GM23338 (cell line): ENCODE data around the gene SETDB2. TPM values are rescaled to one million over a fixed set of nuclear protein-coding genes. Genes with fewer than 3 reads are reported as not detected.
A peak's percentile ranks its signal among the peaks of the same experiment; 100 is the strongest.

Experiments
- ATAC-seq: fragments of 200-7000 bp; cut with Tn5 transposase; 3 replicates; pipeline ENCODE4 v1.9.1; 2020
- DNase-seq: peaks from one replicate; pipeline ENCODE4 v3.0.0-alpha.2; 2015; ENCODE audit warnings: low spot score
- H2AFZ ChIP-seq: fragments of 200-600 bp; sonication (generic); 2 replicates; pipeline ENCODE4 v1.8.0; 2016; ENCODE audit warnings: antibody characterized with exemption, mild to moderate bottlenecking, moderate library complexity
- H3F3A ChIP-seq: fragments of 200-600 bp; sonication (generic); replicated peaks from 2 replicates; pipeline ENCODE4 v1.8.0; 2017; ENCODE audit warnings: antibody characterized with exemption, mixed run types, low read depth
- H3K27ac ChIP-seq: fragments of 200-600 bp; sonication (generic); 2 replicates; pipeline ENCODE4 v1.6.1; 2016; ENCODE audit warnings: low read depth
- H3K27me3 ChIP-seq: fragments of 200-600 bp; sonication (generic); 2 replicates; pipeline ENCODE4 v1.8.0; 2016; ENCODE audit warnings: mild to moderate bottlenecking, mixed run types, moderate library complexity; ENCODE audit not compliant: insufficient read depth
- H3K36me3 ChIP-seq: fragments of 200-600 bp; sonication (generic); 2 replicates; pipeline ENCODE4 v1.8.0; 2016; ENCODE audit warnings: mild to moderate bottlenecking; ENCODE audit not compliant: insufficient read depth
- H3K4me1 ChIP-seq: fragments of 200-600 bp; sonication (generic); 2 replicates; pipeline ENCODE4 v1.8.0; 2016; ENCODE audit warnings: mild to moderate bottlenecking, moderate library complexity; ENCODE audit not compliant: insufficient read depth
- H3K4me2 ChIP-seq: fragments of 200-600 bp; sonication (generic); 2 replicates; pipeline ENCODE4 v1.7.1; 2017; ENCODE audit warnings: mixed run types
- H3K4me3 ChIP-seq: fragments of 200-600 bp; sonication (generic); 2 replicates; pipeline ENCODE4 v1.6.1; 2016; ENCODE audit warnings: mixed run types
- H3K79me2 ChIP-seq: fragments of 200-600 bp; sonication (generic); replicated peaks from 2 replicates; pipeline ENCODE4 v1.8.0; 2017; ENCODE audit warnings: mild to moderate bottlenecking; ENCODE audit not compliant: insufficient read depth
- H3K9me2 ChIP-seq: fragments of 200-600 bp; sonication (generic); 2 replicates; pipeline ENCODE4 v1.8.0; 2017; ENCODE audit not compliant: insufficient read depth
- H4K20me1 ChIP-seq: fragments of 200-600 bp; sonication (generic); replicated peaks from 2 replicates; pipeline ENCODE4 v1.8.0; 2017; ENCODE audit warnings: mild to moderate bottlenecking; ENCODE audit not compliant: insufficient read depth
- H3K27ac Mint-ChIP-seq: 2 replicates; pipeline ENCODE4 v1.8.0; 2020; ENCODE audit warnings: inconsistent platforms, mild to moderate bottlenecking, moderate library complexity, mixed read lengths
- H3K27me3 Mint-ChIP-seq: 3 replicates; pipeline ENCODE4 v1.8.0; 2022; ENCODE audit warnings: low read depth, mild to moderate bottlenecking, moderate library complexity, mixed read lengths, inconsistent platforms; ENCODE audit not compliant: insufficient read depth, poor library complexity
- H3K36me3 Mint-ChIP-seq: 3 replicates; pipeline ENCODE4 v1.8.0; 2021; ENCODE audit warnings: low read depth, mild to moderate bottlenecking, inconsistent platforms, moderate library complexity, mixed read lengths
- H3K4me1 Mint-ChIP-seq: 3 replicates; pipeline ENCODE4 v1.8.0; 2020; ENCODE audit warnings: mild to moderate bottlenecking, inconsistent platforms, mixed read lengths
- H3K4me3 Mint-ChIP-seq: 3 replicates; pipeline ENCODE4 v1.8.0; 2021; ENCODE audit warnings: moderate library complexity, mild to moderate bottlenecking, inconsistent platforms, mixed read lengths
- H3K9me3 Mint-ChIP-seq: 3 replicates; pipeline ENCODE4 v1.8.0; 2020; ENCODE audit warnings: moderate library complexity, mild to moderate bottlenecking, inconsistent platforms, mixed read lengths
- CREB1 ChIP-seq: fragments of 250-450 bp; sonication (Bioruptor Pico); IDR thresholded peaks from 2 replicates; pipeline ENCODE4 v1.5.0; 2020; ENCODE audit warnings: low read depth, mild to moderate bottlenecking, moderate library complexity
- CTCF ChIP-seq, 2 experiments: fragments of 200-600 bp in 1 of 2; sonication (generic) in 1 of 2; conservative IDR thresholded peaks; 2 replicates each; pipeline versions ENCODE4 v1.5.1 to v1.6.1; 2016 to 2017; ENCODE audit warnings: antibody characterized with exemption in 2 of 2, low read depth in 2 of 2, mild to moderate bottlenecking in 2 of 2, moderate library complexity in 1 of 2
- ETS1 ChIP-seq: IDR thresholded peaks from 2 replicates; pipeline ENCODE4 v1.6.1; 2016; ENCODE audit warnings: antibody characterized with exemption
- EZH2phosphoT487 ChIP-seq: fragments of 200-600 bp; sonication (generic); IDR thresholded peaks from one replicate; pipeline ENCODE4 v1.8.1; 2018; ENCODE audit warnings: antibody characterized with exemption; ENCODE audit not compliant: unreplicated experiment
- JUNB ChIP-seq: IDR thresholded peaks from one replicate; pipeline ENCODE4 v1.6.1; 2016; ENCODE audit warnings: antibody characterized with exemption; ENCODE audit not compliant: unreplicated experiment
- NANOG ChIP-seq: IDR thresholded peaks from 2 replicates; pipeline ENCODE4 v1.6.1; 2016; ENCODE audit warnings: antibody characterized with exemption, borderline replicate concordance
- REST ChIP-seq: IDR thresholded peaks from one replicate; pipeline ENCODE4 v1.6.1; 2018; ENCODE audit warnings: antibody characterized with exemption; ENCODE audit not compliant: unreplicated experiment
- STAT1 ChIP-seq: IDR thresholded peaks from one replicate; pipeline ENCODE4 v1.6.1; 2016; ENCODE audit warnings: antibody characterized with exemption; ENCODE audit not compliant: unreplicated experiment
- ZNF331 ChIP-seq: fragments of 250-450 bp; sonication (Bioruptor Pico); IDR thresholded peaks from 2 replicates; pipeline ENCODE4 v1.5.0; 2020; ENCODE audit warnings: low read depth, mild to moderate bottlenecking, moderate library complexity
- ZNF462 ChIP-seq: fragments of 250-450 bp; sonication (Bioruptor Pico); IDR thresholded peaks from 2 replicates; pipeline ENCODE4 v1.5.0; 2020; ENCODE audit warnings: mild to moderate bottlenecking, moderate library complexity
- polyA plus RNA-seq: library from polyadenylated mRNA; unstranded; fragments of >200 nt; fragmentation: Nextera tagmentation; extraction: Ambion mirVana; gene quantifications from 2 replicates; pipeline ENCODE4 v1.2.1, GENCODE V29; 2016
- total RNA-seq: library from RNA; depleted of rRNA; stranded (reverse); fragments of >200 nt; shearing (Covaris generic); gene quantifications from 2 replicates; pipeline ENCODE4 v1.2.3, GENCODE V29; 2014

The SETDB2 gene
- total and polyA plus RNA-seq, 2 experiments from 2014 or later, result 4.6 to 5.8 TPM

- Histone ChIP-seq H3K9me2 (no peaks in the 10 kb centered on the region), H3K36me3 (no peaks in the 10 kb centered on the region), H3K27me3 (no peaks in the 10 kb centered on the region), H3K4me2 (no peak overlapping the region), H4K20me1 (no peaks in the 10 kb centered on the region), H3K4me3 (no peak overlapping the region), H3K4me1 (no peaks in the 10 kb centered on the region), H3F3A (no peaks in the 10 kb centered on the region), H2AFZ (no peak overlapping the region), H3K27ac (no peak overlapping the region), H3K79me2 (no peaks in the 10 kb centered on the region)
- Mint-ChIP-seq H3K4me3 (no peak overlapping the region), H3K4me1 (no peaks in the 10 kb centered on the region), H3K27ac (no peak overlapping the region), H3K9me3 (no peaks in the 10 kb centered on the region), H3K36me3 (peaks cover 3% of the 10 kb centered on the region; the same call in 1 of the 3 replicates), H3K27me3 (peaks cover 1% of the 10 kb centered on the region)
- ATAC-seq (no peak), DNase-seq (no peak)
- peak in 1 of 2 experiments; percentile 18; a peak in 2 of 4 replicates for TF ChIP-seq CTCF (conservative IDR thresholded peaks at IDR 0.05; ENCODE audit: low read depth in 2 of 2)
- TF ChIP-seq REST, result no peak
Observed at GRCh38 chr13:49527123-49527522, 83.0 kb downstream of the SETDB2 start.

- ATAC-seq, result no peak
- TF ChIP-seq JUNB, result no peak
- TF ChIP-seq STAT1, result no peak
- TF ChIP-seq ZNF331, result no peak
- TF ChIP-seq ZNF462 (CRISPR knock-in tag), result no peak
- no peak for TF ChIP-seq ETS1
- TF ChIP-seq EZH2phosphoT487, result no peak
- no peak for TF ChIP-seq NANOG
- no peak for TF ChIP-seq CREB1
Observed at GRCh38 chr13:49528161-49528560, 84.1 kb downstream of the SETDB2 start.

More at GRCh38 chr13:49528161-49528560, 84.1 kb downstream of the SETDB2 start:
- Histone ChIP-seq H4K20me1 (no peaks in the 10 kb centered on the region), H3K4me2 (no peak overlapping the region), H3K4me3 (no peak overlapping the region), H3K27me3 (no peaks in the 10 kb centered on the region), H3K9me2 (no peaks in the 10 kb centered on the region), H3K79me2 (no peaks in the 10 kb centered on the region), H3F3A (no peaks in the 10 kb centered on the region), H3K4me1 (no peaks in the 10 kb centered on the region), H3K27ac (no peak overlapping the region), H2AFZ (no peak overlapping the region), H3K36me3 (no peaks in the 10 kb centered on the region)
- peaks cover 3% of the 10 kb centered on the region; the same call in 1 of the 3 replicates for H3K36me3 Mint-ChIP-seq
- H3K4me3 Mint-ChIP-seq, result no peak overlapping the region
- no peak for DNase-seq
- no peaks in the 10 kb centered on the region for H3K4me1 Mint-ChIP-seq
- H3K9me3 Mint-ChIP-seq, result no peaks in the 10 kb centered on the region
- peaks cover 1% of the 10 kb centered on the region for H3K27me3 Mint-ChIP-seq
- H3K27ac Mint-ChIP-seq, result no peak overlapping the region
